ENCODE results near the gene EYA2. TPM values are rescaled to one million over a fixed set of nuclear protein-coding genes. Genes with fewer than 3 reads are reported as not detected.

Gene EYA2
- total RNA-seq, 1 donor, result 1.6 TPM

GRCh38 chr20:47063407-47063806 lies 168.8 kb downstream of the EYA2 start:
- TF ChIP-seq CTCF (IDR thresholded peaks at IDR 0.05; ENCODE audit: insufficient read depth, low read length), result no peak
- no peak overlapping the region for H3K4me3 ChIP-seq (ENCODE audit: low read depth, low read length)
- DNase-seq (ENCODE audit: low read depth), result no peak

- no peak overlapping the region for H3K4me3 ChIP-seq (ENCODE audit: low read depth, low read length)
- TF ChIP-seq CTCF (IDR thresholded peaks at IDR 0.05; ENCODE audit: insufficient read depth, low read length), result no peak
- DNase-seq (ENCODE audit: low read depth), result no peak
Observed at GRCh38 chr20:47063808-47064207, 169.2 kb downstream of the EYA2 start.

- H3K4me3 ChIP-seq (ENCODE audit: low read depth, low read length), result no peak overlapping the region
- TF ChIP-seq CTCF (IDR thresholded peaks at IDR 0.05; ENCODE audit: insufficient read depth, low read length), result no peak
- DNase-seq (ENCODE audit: low read depth), result no peak
Observed at GRCh38 chr20:47066484-47067270, 172.0 kb downstream of the EYA2 start.

- DNase-seq (ENCODE audit: low read depth), result no peak
- no peak overlapping the region for H3K4me3 ChIP-seq (ENCODE audit: low read depth, low read length)
- no peak for TF ChIP-seq CTCF (IDR thresholded peaks at IDR 0.05; ENCODE audit: insufficient read depth, low read length)
Observed at GRCh38 chr20:47067776-47068175, 173.1 kb downstream of the EYA2 start.

GRCh38 chr20:47070176-47070575 lies 175.5 kb downstream of the EYA2 start:
- no peak for TF ChIP-seq CTCF (IDR thresholded peaks at IDR 0.05; ENCODE audit: insufficient read depth, low read length)

GRCh38 chr20:47071646-47072185 lies 177.1 kb downstream of the EYA2 start:
- no peak for TF ChIP-seq CTCF (IDR thresholded peaks at IDR 0.05; ENCODE audit: insufficient read depth, low read length)
- no peak for DNase-seq (ENCODE audit: low read depth)
- no peak overlapping the region for H3K4me3 ChIP-seq (ENCODE audit: low read depth, low read length)

More at GRCh38 chr20:47070176-47070575, 175.5 kb downstream of the EYA2 start:
- no peak for DNase-seq (ENCODE audit: low read depth)
- H3K4me3 ChIP-seq (ENCODE audit: low read depth, low read length), result no peak overlapping the region

Data from fibroblast of the aortic adventitia (primary cell).